HepG2 (cell line): ENCODE measurements around the gene SPRED2. TPM values are rescaled to one million over a fixed set of nuclear protein-coding genes. Genes with fewer than 3 reads are reported as not detected.

Source experiments
- ARID4A ChIP-seq: sonication (generic); formaldehyde crosslinking; IDR thresholded peaks from 2 replicates; pipeline ENCODE4 v1.5.0; 2020; ENCODE audit warnings: mild to moderate bottlenecking, missing genetic modification reagents, borderline replicate concordance
- BATF2 ChIP-seq: sonication (generic); formaldehyde crosslinking; IDR thresholded peaks from 2 replicates; pipeline ENCODE4 v1.8.0; 2022; ENCODE audit warnings: mild to moderate bottlenecking, missing genetic modification reagents, moderate library complexity
- CREB3 ChIP-seq: sonication (generic); formaldehyde crosslinking; IDR thresholded peaks from 2 replicates; pipeline ENCODE4 v1.5.0; 2020; ENCODE audit warnings: missing genetic modification reagents
- DBP ChIP-seq: sonication (generic); formaldehyde crosslinking; IDR thresholded peaks from 2 replicates; pipeline ENCODE4 v1.4.0; 2020; ENCODE audit warnings: missing genetic modification reagents; ENCODE audit errors: not compliant biosample characterization
- FOXA1 ChIP-seq, 2 experiments: fragments of 450-650 bp in 1 of 2; sonication (generic) in 1 of 2; formaldehyde crosslinking in 1 of 2; IDR thresholded peaks; 2 replicates each; pipeline versions ENCODE4 v1.4.0 to v1.6.1; 2016 to 2020; ENCODE audit warnings: missing genetic modification reagents in 1 of 2
- HNF4A ChIP-seq: sonication (generic); formaldehyde crosslinking; IDR thresholded peaks from 2 replicates; pipeline ENCODE4 v1.4.0; 2020; ENCODE audit warnings: missing genetic modification reagents
- HNRNPK ChIP-seq: fragments of 200-400 bp; formaldehyde crosslinking; IDR thresholded peaks from 2 replicates; pipeline ENCODE4 v1.6.1; 2018; ENCODE audit warnings: low read length, low read depth, moderate library complexity, mild to moderate bottlenecking; ENCODE audit not compliant: poor library complexity, severe bottlenecking
- MAZ ChIP-seq, 2 experiments: sonication (generic) in 1 of 2; formaldehyde crosslinking in 1 of 2; IDR thresholded peaks; 2 replicates each; pipeline versions ENCODE4 v1.5.0 to v1.6.1; 2012 to 2020; ENCODE audit warnings: low read depth in 2 of 2, mild to moderate bottlenecking in 2 of 2, borderline replicate concordance in 1 of 2, improper control_type of control experiment in 1 of 2, low read length in 1 of 2, missing genetic modification reagents in 1 of 2, moderate library complexity in 1 of 2
- MXD1 ChIP-seq: sonication (generic); formaldehyde crosslinking; IDR thresholded peaks from 2 replicates; pipeline ENCODE4 v1.4.0; 2020; ENCODE audit warnings: mild to moderate bottlenecking, missing genetic modification reagents
- MYPOP ChIP-seq: sonication (generic); formaldehyde crosslinking; IDR thresholded peaks from 2 replicates; pipeline ENCODE4 v1.8.1; 2023; ENCODE audit warnings: mild to moderate bottlenecking, moderate library complexity, missing genetic modification reagents
- NFRKB ChIP-seq: fragments of 450-650 bp; IDR thresholded peaks from 2 replicates; pipeline ENCODE4 v1.6.1; 2017
- NR2F6 ChIP-seq, 2 experiments: IDR thresholded peaks; 2 replicates each; pipeline ENCODE4 v1.6.1; 2016; ENCODE audit warnings: antibody characterized with exemption in 1 of 2, mild to moderate bottlenecking in 1 of 2
- SMC3 ChIP-seq: IDR thresholded peaks from 2 replicates; pipeline ENCODE4 v1.6.1; 2011; ENCODE audit warnings: low read length, improper control_type of control experiment
- TAF15 ChIP-seq: fragments of 200-400 bp; formaldehyde crosslinking; IDR thresholded peaks from one replicate; pipeline ENCODE4 v1.6.1; 2018; ENCODE audit warnings: mild to moderate bottlenecking, low read depth, low read length; ENCODE audit not compliant: poor library complexity, severe bottlenecking
- TSC22D2 ChIP-seq: sonication (generic); formaldehyde crosslinking; IDR thresholded peaks from 2 replicates; pipeline ENCODE4 v1.5.1; 2020; ENCODE audit warnings: missing genetic modification reagents, mild to moderate bottlenecking, borderline replicate concordance
- ZNF577 ChIP-seq: sonication (generic); formaldehyde crosslinking; IDR thresholded peaks from 2 replicates; pipeline ENCODE4 v1.4.0; 2020; ENCODE audit warnings: mild to moderate bottlenecking, low read depth, missing genetic modification reagents, borderline replicate concordance
- ZNF83 ChIP-seq: sonication (generic); formaldehyde crosslinking; IDR thresholded peaks from 2 replicates; pipeline ENCODE4 v1.4.0; 2020; ENCODE audit warnings: missing genetic modification reagents, mild to moderate bottlenecking, borderline replicate concordance
- ZZZ3 ChIP-seq: sonication (generic); formaldehyde crosslinking; IDR thresholded peaks from 2 replicates; pipeline ENCODE4 v1.4.0; 2020; ENCODE audit warnings: missing genetic modification reagents, mild to moderate bottlenecking, borderline replicate concordance
- polyA plus RNA-seq, 8 experiments: library from polyadenylated mRNA; depleted of rRNA in 3 of 8; stranded (reverse) in 7 of 8; unstranded in 1 of 8; fragments of >200 nt; fragmentation: Illumina TruSeq in 4 of 8; extraction: Trizol in 4 of 8; gene quantifications; 2 replicates each; pipeline versions ENCODE4 v1.2.1 to v1.2.3, GENCODE V29; 2011 to 2016; ENCODE audit warnings: low read depth in 4 of 8, missing spikeins in 1 of 8, mixed read lengths in 1 of 8; ENCODE audit not compliant: insufficient read depth in 1 of 8
- total RNA-seq, 5 experiments: library from RNA; depleted of rRNA; stranded (reverse); fragments of >200 nt; fragmentation: Illumina TruSeq; extraction: Trizol; gene quantifications; 2 replicates each; pipeline ENCODE4 v1.2.3, GENCODE V29; 2016; ENCODE audit warnings: low read depth in 1 of 5

SPRED2 gene
- total and polyA plus RNA-seq, 2 of the 13 experiments (the other 11 are each of a cell fraction or from before 2014, with no cell fraction given), result 13.0 to 37.0 TPM

- TF ChIP-seq ZZZ3, result no peak
- no peak for TF ChIP-seq FOXA1 (IDR thresholded peaks at IDR 0.05)
- no peak for TF ChIP-seq FOXA1 (CRISPR knock-in tag; IDR thresholded peaks at IDR 0.05)
- TF ChIP-seq ARID4A (CRISPR knock-in tag), result no peak
- no peak for TF ChIP-seq SMC3
- no peak for TF ChIP-seq TAF15
- peak; percentile 60 for TF ChIP-seq NR2F6 (IDR thresholded peaks at IDR 0.05)
- peak; percentile 66 for TF ChIP-seq NR2F6 (CRISPR knock-in tag; IDR thresholded peaks at IDR 0.05)
- no peak for TF ChIP-seq BATF2
- no peak for TF ChIP-seq MAZ (IDR thresholded peaks at IDR 0.05; ENCODE audit: borderline replicate concordance, low read depth, low read length)
- TF ChIP-seq MAZ (CRISPR knock-in tag; IDR thresholded peaks at IDR 0.05; ENCODE audit: low read depth), result no peak
- TF ChIP-seq CREB3 (CRISPR knock-in tag), result no peak
- TF ChIP-seq MXD1 (CRISPR knock-in tag), result no peak
- peak; percentile 66; the same call in 1 of the 2 replicates for TF ChIP-seq MYPOP (CRISPR knock-in tag)
- no peak for TF ChIP-seq NFRKB
- no peak for TF ChIP-seq DBP (CRISPR knock-in tag)
- TF ChIP-seq HNF4A, result peak; percentile 56
- TF ChIP-seq TSC22D2 (CRISPR knock-in tag), result no peak
- TF ChIP-seq HNRNPK, result no peak
- TF ChIP-seq ZNF577 (CRISPR knock-in tag), result no peak
- no peak for TF ChIP-seq ZNF83 (CRISPR knock-in tag)
These were observed 5.2 kb upstream of the SPRED2 start (continued) for GRCh38 chr2:65437392-65438135.
